ENCODE measurements around the gene SHISAL2B. TPM values are rescaled to one million over a fixed set of nuclear protein-coding genes. Genes with fewer than 3 reads are reported as not detected.
"Not testable (repeated sequence)": the region's sequence is repeated elsewhere in the genome, so short reads cannot be mapped to it uniquely, and the experiment has no call there.

SHISAL2B gene
- total RNA-seq, 1 experiment from 2014 or later, result 15.2 TPM

- no peak for DNase-seq (ENCODE audit: low spot score)
- H3K27me3 Mint-ChIP-seq (ENCODE audit: low read depth), result peaks cover 15% of the 10 kb centered on the region
- H3K36me3 Mint-ChIP-seq, result peaks cover 47% of the 10 kb centered on the region
- H3K27ac Mint-ChIP-seq, result peak overlapping the region; percentile 64; the same call in 1 of the 2 replicates
- ChIA-PET POLR2A (no interaction called here), CTCF (no interaction called here)
- H3K9me3 Mint-ChIP-seq, result peaks cover 40% of the 10 kb centered on the region
- no peak overlapping the region for H3K4me3 Mint-ChIP-seq
- no peak for ATAC-seq
- TF ChIP-seq ZNF671 (CRISPR knock-in tag; IDR thresholded peaks at IDR 0.05), result no peak
- TF ChIP-seq ERG (CRISPR knock-in tag; IDR thresholded peaks at IDR 0.05), result no peak
- TF ChIP-seq ZNF532 (CRISPR knock-in tag; IDR thresholded peaks at IDR 0.05; ENCODE audit: borderline replicate concordance), result no peak
- TF ChIP-seq TCF7 (CRISPR knock-in tag; IDR thresholded peaks at IDR 0.05; ENCODE audit: low read depth), result no peak
- no peak for TF ChIP-seq ATF3 (CRISPR knock-in tag; conservative IDR thresholded peaks at IDR 0.05)
- TF ChIP-seq CREM (CRISPR knock-in tag; IDR thresholded peaks at IDR 0.05), result no peak
- TF ChIP-seq ZNF263 (CRISPR knock-in tag; IDR thresholded peaks at IDR 0.05; ENCODE audit: low read depth), result no peak
- TF ChIP-seq E2F1 (CRISPR knock-in tag; IDR thresholded peaks at IDR 0.05), result no peak
- no peak for TF ChIP-seq FOXK1 (CRISPR knock-in tag; IDR thresholded peaks at IDR 0.05)
- no peak for TF ChIP-seq NR2C2 (CRISPR knock-in tag; IDR thresholded peaks at IDR 0.05)
- TF ChIP-seq GRHL2 (CRISPR knock-in tag; IDR thresholded peaks at IDR 0.05; ENCODE audit: insufficient replicate concordance, severe bottlenecking), result no peak
- no peak for TF ChIP-seq ZNF138 (CRISPR knock-in tag; conservative IDR thresholded peaks at IDR 0.05)
- TF ChIP-seq E2F4 (CRISPR knock-in tag; IDR thresholded peaks at IDR 0.05; ENCODE audit: borderline replicate concordance, low read depth), result no peak
- TF ChIP-seq PRDM15 (CRISPR knock-in tag; IDR thresholded peaks at IDR 0.05), result no peak
- peaks cover 42% of the 10 kb centered on the region for H3K4me1 Mint-ChIP-seq
Measured at GRCh38 chr5:64693636-64694035, 3.3 kb downstream of the SHISAL2B start.

GRCh38 chr5:64696414-64696813 is 6.1 kb downstream of the SHISAL2B start:
- H3K27me3 Mint-ChIP-seq (ENCODE audit: low read depth); H3K4me3 Mint-ChIP-seq; H3K27ac Mint-ChIP-seq; POLR2A ChIA-PET; CTCF ChIA-PET; DNase-seq (ENCODE audit: low spot score); ATAC-seq: not testable (repeated sequence)
- Mint-ChIP-seq H3K36me3 (peaks cover 70% of the 10 kb centered on the region), H3K4me1 (peaks cover 22% of the 10 kb centered on the region), H3K9me3 (peaks cover 62% of the 10 kb centered on the region)

All from WTC11 (cell line).